Stromal cell of bone marrow (primary cell): ENCODE data around the gene IRF7.
A peak's percentile ranks its signal among the peaks of the same experiment; 100 is the strongest.
"Not testable (repeated sequence)": the region's sequence is repeated elsewhere in the genome, so short reads cannot be mapped to it uniquely, and the experiment has no call there.

Source experiments
- DNase-seq: peaks from one replicate; pipeline ENCODE4 v3.0.0-alpha.2; 2012; ENCODE audit warnings: low read depth

Gene IRF7

GRCh38 chr11:581342-581741 is 34.4 kb downstream of the IRF7 start:
- DNase-seq: no peak

GRCh38 chr11:579830-580601 is 35.7 kb downstream of the IRF7 start:
- DNase-seq: no peak

GRCh38 chr11:578276-579035 is 37.3 kb downstream of the IRF7 start:
- DNase-seq: no peak

GRCh38 chr11:577611-577894 is 38.2 kb downstream of the IRF7 start:
- DNase-seq: no peak

GRCh38 chr11:576811-577610 is 38.7 kb downstream of the IRF7 start:
- no peak for DNase-seq

- peak; percentile 83 for DNase-seq
Observed at GRCh38 chr11:575996-576768, 39.6 kb downstream of the IRF7 start, which contains the start of gene PHRF1. PHRF1 (plus strand) TSS chr11:576470; CDS start chr11:581513, 5,043 bp downstream.

GRCh38 chr11:575313-575995 is 40.3 kb downstream of the IRF7 start:
- DNase-seq: no peak

- DNase-seq: no peak
Observed at GRCh38 chr11:574632-575312, 41.0 kb downstream of the IRF7 start.

- DNase-seq: not testable (repeated sequence)
Observed at GRCh38 chr11:574031-574570, 41.6 kb downstream of the IRF7 start.

- DNase-seq: no peak
Observed at GRCh38 chr11:573146-573759, 42.5 kb downstream of the IRF7 start.

GRCh38 chr11:571802-572185 is 44.0 kb downstream of the IRF7 start:
- no peak for DNase-seq

GRCh38 chr11:569158-569885 is 46.4 kb downstream of the IRF7 start:
- DNase-seq: no peak

- DNase-seq: peak; percentile 81
Observed at GRCh38 chr11:568306-569157, 47.2 kb downstream of the IRF7 start.

GRCh38 chr11:567629-568292 is 48.0 kb downstream of the IRF7 start:
- DNase-seq: no peak

- no peak for DNase-seq
Observed at GRCh38 chr11:567011-567628, 48.6 kb downstream of the IRF7 start.

GRCh38 chr11:565921-566509 is 49.7 kb downstream of the IRF7 start:
- DNase-seq: no peak
